NCI-H1417 (cell line): ENCODE measurements around the gene KARS1.

Source experiments
- DNase-seq, 3 experiments: peaks; one replicate each; lab custom pipeline; 2025; lab: John Stamatoyannopoulos, UW

The KARS1 gene

GRCh38 chr16:75647492-75648264 is at the start of gene KARS1, which contains the start of gene TERF2IP:
KARS1 (minus strand) TSS chr16:75647665; CDS start chr16:75647639, 26 bp downstream.
TERF2IP (plus strand) TSS chr16:75647773; CDS start chr16:75647883, 110 bp downstream.
- DNase-seq, result peak; percentile 85 to 93 (median 86)

- DNase-seq, result peak in 1 of 3 experiments; percentile 12
Measured at GRCh38 chr16:75695708-75696107, 48.2 kb upstream of the KARS1 start.

GRCh38 chr16:75687361-75687760 is 39.9 kb upstream of the KARS1 start:
- no peak for DNase-seq

- no peak for DNase-seq
Measured at GRCh38 chr16:75682308-75682707, 34.8 kb upstream of the KARS1 start.

- DNase-seq, result no peak
Measured at GRCh38 chr16:75679366-75679765, 31.9 kb upstream of the KARS1 start.

- DNase-seq, result no peak
Measured at GRCh38 chr16:75676909-75677308, 29.4 kb upstream of the KARS1 start, which contains the start of gene CPHXL2. CPHXL2 (minus strand) TSS chr16:75677009; CDS start chr16:75676999, 10 bp downstream.

GRCh38 chr16:75667503-75667902 is 20.0 kb upstream of the KARS1 start:
- DNase-seq, result no peak

GRCh38 chr16:75660726-75661302 is 13.3 kb upstream of the KARS1 start:
- no peak for DNase-seq

- DNase-seq, result no peak
Measured at GRCh38 chr16:75660321-75660720, 12.9 kb upstream of the KARS1 start.

- DNase-seq, result no peak
Measured at GRCh38 chr16:75658175-75658574, 10.7 kb upstream of the KARS1 start.

- DNase-seq, result no peak
Measured at GRCh38 chr16:75653922-75654321, 6.5 kb upstream of the KARS1 start.

- peak; percentile 70 to 86 (median 80) for DNase-seq
Measured at GRCh38 chr16:75648265-75649076, 1.0 kb upstream of the KARS1 start.

- peak in 1 of 3 experiments; percentile 49 for DNase-seq
Measured at GRCh38 chr16:75647112-75647491, 363 bp downstream of the KARS1 start.

- DNase-seq, result peak in 1 of 3 experiments; percentile 5
Measured at GRCh38 chr16:75644240-75645012, 3.0 kb downstream of the KARS1 start.

- no peak for DNase-seq
Measured at GRCh38 chr16:75640598-75640997, 6.9 kb downstream of the KARS1 start.

GRCh38 chr16:75635036-75635435 is 12.4 kb downstream of the KARS1 start:
- no peak for DNase-seq

GRCh38 chr16:75632857-75633256 is 14.6 kb downstream of the KARS1 start:
- peak in 2 of 3 experiments; percentile 56 to 88 for DNase-seq

GRCh38 chr16:75630052-75630451 is 17.4 kb downstream of the KARS1 start:
- no peak for DNase-seq

GRCh38 chr16:75629132-75629531 is 18.3 kb downstream of the KARS1 start:
- DNase-seq, result no peak

- no peak for DNase-seq
Measured at GRCh38 chr16:75628351-75628750, 19.1 kb downstream of the KARS1 start.

- DNase-seq, result peak in 1 of 3 experiments; percentile 2
Measured at GRCh38 chr16:75627851-75628250, 19.6 kb downstream of the KARS1 start.

- no peak for DNase-seq
Measured at GRCh38 chr16:75626806-75627205, 20.7 kb downstream of the KARS1 start.
